Smooth muscle cell (in vitro differentiated cells): ENCODE data around the gene CADM4. TPM values are rescaled to one million over a fixed set of nuclear protein-coding genes. Genes with fewer than 3 reads are reported as not detected.
"Not testable (repeated sequence)": the region's sequence is repeated elsewhere in the genome, so short reads cannot be mapped to it uniquely, and the experiment has no call there.

Source experiments
- DNase-seq: peaks from one replicate; lab custom pipeline; 2025; ENCODE audit not compliant: unreplicated experiment; lab: John Stamatoyannopoulos, UW
- H2AFZ ChIP-seq: fragments of 200-600 bp; sonication (generic); 2 replicates; pipeline ENCODE4 v1.6.0; 2016; ENCODE audit warnings: antibody characterized with exemption, low read depth, mild to moderate bottlenecking
- H3F3A ChIP-seq: fragments of 200-600 bp; sonication (generic); 2 replicates; pipeline ENCODE4 v1.6.0; 2017; ENCODE audit warnings: antibody characterized with exemption, low read depth
- H3K27ac ChIP-seq: fragments of 200-600 bp; sonication (generic); 2 replicates; pipeline ENCODE4 v1.5.1; 2016; ENCODE audit warnings: low read depth, mild to moderate bottlenecking
- H3K27me3 ChIP-seq: fragments of 200-600 bp; sonication (generic); 2 replicates; pipeline ENCODE4 v1.6.1; 2016; ENCODE audit warnings: low read depth, mild to moderate bottlenecking
- H3K36me3 ChIP-seq: fragments of 200-600 bp; sonication (generic); 2 replicates; pipeline ENCODE4 v1.5.1; 2016; ENCODE audit warnings: low read depth
- H3K4me1 ChIP-seq: fragments of 200-600 bp; sonication (generic); 2 replicates; pipeline ENCODE4 v1.5.1; 2016; ENCODE audit warnings: low read depth
- H3K4me2 ChIP-seq: fragments of 200-600 bp; sonication (generic); 2 replicates; pipeline ENCODE4 v1.6.0; 2016; ENCODE audit warnings: mild to moderate bottlenecking
- H3K4me3 ChIP-seq: fragments of 200-600 bp; sonication (generic); 2 replicates; pipeline ENCODE4 v1.5.1; 2016; ENCODE audit warnings: mild to moderate bottlenecking
- H3K79me2 ChIP-seq: fragments of 200-600 bp; sonication (generic); 2 replicates; pipeline ENCODE4 v1.6.0; 2016; ENCODE audit warnings: low read depth, mild to moderate bottlenecking
- H3K9ac ChIP-seq: fragments of 200-600 bp; sonication (generic); 2 replicates; pipeline ENCODE4 v1.6.0; 2016; ENCODE audit warnings: low read depth
- H3K9me3 ChIP-seq: fragments of 200-600 bp; sonication (generic); replicated peaks from 2 replicates; pipeline ENCODE4 v1.5.1; 2016; ENCODE audit warnings: low read depth
- H4K20me1 ChIP-seq: fragments of 200-600 bp; sonication (generic); 2 replicates; pipeline ENCODE4 v1.6.0; 2016; ENCODE audit warnings: low read depth
- CTCF ChIP-seq: fragments of 200-600 bp; sonication (generic); IDR thresholded peaks from 2 replicates; pipeline ENCODE4 v1.5.1; 2017; ENCODE audit warnings: borderline replicate concordance, mild to moderate bottlenecking, antibody characterized with exemption; ENCODE audit not compliant: insufficient read depth, poor library complexity, severe bottlenecking
- WGBS: methylation state at CpG from one replicate; pipeline ENCODE4 v1.1.7; 2016; ENCODE audit warnings: low lambda C conversion rate; 5-methylcytosine and 5-hydroxymethylcytosine counted together
- polyA plus RNA-seq: library from polyadenylated mRNA; unstranded; fragments of >200 nt; fragmentation: Nextera tagmentation; extraction: Ambion mirVana; gene quantifications from 2 replicates; pipeline ENCODE4 v1.2.1, GENCODE V29; 2016
- total RNA-seq: library from RNA; depleted of rRNA; stranded (reverse); fragments of >200 nt; gene quantifications from 2 replicates; pipeline ENCODE4 v1.2.3, GENCODE V29; 2014

CADM4 gene
- total and polyA plus RNA-seq, 2 experiments from 2014 or later = 1.9 to 2.4 TPM

DNA sequence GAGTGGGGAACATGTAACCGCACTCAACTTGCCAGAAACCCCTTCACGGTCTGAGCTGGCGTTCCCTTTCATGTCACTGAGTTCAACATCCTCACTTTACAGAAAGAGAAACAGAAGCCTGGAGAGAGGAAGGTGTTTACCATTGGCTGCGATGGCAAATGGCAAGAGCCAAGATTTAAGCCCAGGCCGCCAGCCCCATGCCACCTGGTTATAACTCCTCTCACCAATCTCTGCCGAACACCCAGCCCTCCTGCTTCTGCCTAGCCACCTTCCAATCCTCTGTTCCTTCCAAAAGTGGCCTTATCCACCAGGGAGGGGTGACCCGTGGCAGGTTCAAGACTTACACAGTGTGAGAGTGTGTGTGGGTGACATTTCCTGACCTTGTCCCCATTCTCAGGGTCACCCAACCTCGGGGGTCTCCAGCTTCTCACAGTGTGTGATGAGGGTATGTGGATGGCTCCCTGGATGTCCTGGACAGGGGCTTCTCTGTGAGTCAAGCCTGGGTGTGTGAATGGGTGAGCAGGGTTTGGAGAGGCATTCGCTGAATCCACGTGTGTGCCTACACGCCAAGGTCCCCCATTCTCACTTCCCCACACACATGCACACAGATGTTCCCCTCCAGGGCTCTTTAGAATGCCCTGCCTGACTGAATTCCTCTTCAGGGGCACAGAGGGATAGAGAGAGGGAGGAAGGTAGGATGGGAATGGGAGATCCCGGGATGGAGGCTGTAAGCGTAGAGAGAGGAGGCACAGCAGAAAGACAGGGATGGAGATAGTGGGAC is 1.2 kb downstream of the CADM4 start:
- no peak overlapping the region for H3K27ac ChIP-seq
- peak overlapping the region; percentile 71 for H3K4me2 ChIP-seq
- H2AFZ ChIP-seq = no peak overlapping the region
- H3K79me2 ChIP-seq = no peaks in the 10 kb centered on the region
- H4K20me1 ChIP-seq = no peaks in the 10 kb centered on the region
- H3K9me3 ChIP-seq = no peaks in the 10 kb centered on the region
- DNase-seq = no peak
- no peaks in the 10 kb centered on the region for H3F3A ChIP-seq
- 83% methylated on average over 13 of the region's 13 CpGs for WGBS
- H3K4me1 ChIP-seq = peaks cover 7% of the 10 kb centered on the region
- peaks cover 43% of the 10 kb centered on the region for H3K27me3 ChIP-seq
- H3K9ac ChIP-seq = no peak overlapping the region
- no peak for TF ChIP-seq CTCF
- no peak overlapping the region for H3K4me3 ChIP-seq
- no peaks in the 10 kb centered on the region for H3K36me3 ChIP-seq

- no peak overlapping the region for H3K4me3 ChIP-seq
- no peak overlapping the region for H3K4me2 ChIP-seq
- TF ChIP-seq CTCF = no peak
- H3K9me3 ChIP-seq = no peaks in the 10 kb centered on the region
- peaks cover 7% of the 10 kb centered on the region for H3K4me1 ChIP-seq
- H4K20me1 ChIP-seq = no peaks in the 10 kb centered on the region
- no peak overlapping the region for H2AFZ ChIP-seq
- peaks cover 36% of the 10 kb centered on the region for H3K27me3 ChIP-seq
- H3F3A ChIP-seq = no peaks in the 10 kb centered on the region
- DNase-seq = no peak
- H3K27ac ChIP-seq = no peak overlapping the region
- H3K79me2 ChIP-seq = no peaks in the 10 kb centered on the region
- H3K9ac ChIP-seq = no peak overlapping the region
- no peaks in the 10 kb centered on the region for H3K36me3 ChIP-seq
- WGBS = 72% methylated on average over 14 of the region's 14 CpGs
Measured at GRCh38 chr19:43636121-43636683, 3.4 kb downstream of the CADM4 start.

GRCh38 chr19:43635561-43635940 is 4.1 kb downstream of the CADM4 start:
- WGBS = 25% methylated on average over 2 of the region's 2 CpGs

GRCh38 chr19:43634872-43635560 is 4.6 kb downstream of the CADM4 start:
- no peak for TF ChIP-seq CTCF
- peak overlapping the region; percentile 79 for H3K4me2 ChIP-seq
- peaks cover 7% of the 10 kb centered on the region for H3K4me1 ChIP-seq
- peak overlapping the region; percentile 29 for H3K9ac ChIP-seq
- H4K20me1 ChIP-seq = no peaks in the 10 kb centered on the region
- H3K36me3 ChIP-seq = no peaks in the 10 kb centered on the region
- H3K27me3 ChIP-seq = peaks cover 24% of the 10 kb centered on the region
- no peak overlapping the region for H3K27ac ChIP-seq
- H3F3A ChIP-seq = no peaks in the 10 kb centered on the region
- peak overlapping the region; percentile 59 for H2AFZ ChIP-seq
- DNase-seq = no peak
- WGBS = 15% methylated on average over 17 of the region's 17 CpGs
- H3K4me3 ChIP-seq = peak overlapping the region; percentile 36
- no peaks in the 10 kb centered on the region for H3K9me3 ChIP-seq
- no peaks in the 10 kb centered on the region for H3K79me2 ChIP-seq

More at GRCh38 chr19:43635561-43635940, 4.1 kb downstream of the CADM4 start:
- Histone ChIP-seq H3K9ac (peak overlapping the region; percentile 29), H2AFZ (peak overlapping the region; percentile 59), H3K4me3 (peak overlapping the region; percentile 36), H3K4me2 (peak overlapping the region; percentile 79), H3K27me3 (peaks cover 29% of the 10 kb centered on the region)
- not testable (repeated sequence) for H3F3A ChIP-seq, H3K79me2 ChIP-seq, H3K27ac ChIP-seq, H4K20me1 ChIP-seq, H3K4me1 ChIP-seq, DNase-seq, H3K36me3 ChIP-seq, H3K9me3 ChIP-seq
